Muscle layer of duodenum (tissue), 2 donors: ENCODE results near the gene DEFB129.
"Not testable (repeated sequence)": the region's sequence is repeated elsewhere in the genome, so short reads cannot be mapped to it uniquely, and the experiment has no call there.

Source experiments
- H3K27ac ChIP-seq: one replicate; pipeline ENCODE4 v1.7.0; 2013; ENCODE audit warnings: mild to moderate bottlenecking, low read length
- H3K27me3 ChIP-seq: one replicate; pipeline ENCODE4 v1.7.0; 2013; ENCODE audit warnings: low read depth, mild to moderate bottlenecking, control low read depth, low read length
- H3K36me3 ChIP-seq, 2 donors: one replicate each; pipeline ENCODE4 v1.7.0; 2013; ENCODE audit warnings: low read length in 2 of 2, control low read depth in 1 of 2, mild to moderate bottlenecking in 1 of 2; ENCODE audit not compliant: insufficient read depth in 2 of 2, control insufficient read depth in 1 of 2
- H3K4me1 ChIP-seq, 2 donors: one replicate each; pipeline ENCODE4 v1.7.0; 2013; ENCODE audit warnings: low read length in 2 of 2, mild to moderate bottlenecking in 2 of 2, control low read depth in 1 of 2, moderate library complexity in 1 of 2; ENCODE audit not compliant: insufficient read depth in 2 of 2, control insufficient read depth in 1 of 2
- H3K4me3 ChIP-seq, 2 donors: one replicate each; pipeline ENCODE4 v1.7.0; 2013; ENCODE audit warnings: low read length in 2 of 2, low read depth in 1 of 2, mild to moderate bottlenecking in 1 of 2
- H3K9me3 ChIP-seq, 2 donors: one replicate each; pipeline ENCODE4 v1.7.0; 2013; ENCODE audit warnings: low read length in 2 of 2, control low read depth in 1 of 2, mild to moderate bottlenecking in 1 of 2; ENCODE audit not compliant: control insufficient read depth in 1 of 2
- donor health status: healthy.

The DEFB129 gene

GRCh38 chr20:253447-253846 lies 26.4 kb downstream of the DEFB129 start:
- not testable (repeated sequence) for H3K4me1 ChIP-seq, H3K4me3 ChIP-seq, H3K27ac ChIP-seq, H3K27me3 ChIP-seq, H3K36me3 ChIP-seq, H3K9me3 ChIP-seq

- H3K9me3 ChIP-seq, result no peaks in the 10 kb centered on the region
- no peaks in the 10 kb centered on the region for H3K4me1 ChIP-seq
- no peak within 1 kb of the TSS for H3K27ac ChIP-seq
- H3K36me3 ChIP-seq, result no peaks in the 10 kb centered on the region
- no peak within 1 kb of the TSS for H3K4me3 ChIP-seq
- no peaks in the 10 kb centered on the region for H3K27me3 ChIP-seq
These were observed 30.4 kb downstream of the DEFB129 start, which contains the start of gene DEFB132 for GRCh38 chr20:257419-257818. Gene DEFB132, plus strand, starts transcription at chr20:257724. Its CDS starts 55 bp downstream, at chr20:257779.

- Histone ChIP-seq H3K9me3 (no peaks in the 10 kb centered on the region), H3K27me3 (no peaks in the 10 kb centered on the region), H3K4me1 (no peaks in the 10 kb centered on the region), H3K36me3 (no peaks in the 10 kb centered on the region), H3K4me3 (no peak overlapping the region), H3K27ac (no peak overlapping the region)
These were observed 31.3 kb downstream of the DEFB129 start for GRCh38 chr20:258269-258858.

- H3K4me3 ChIP-seq, result no peak overlapping the region
- no peak overlapping the region for H3K27ac ChIP-seq
- H3K36me3 ChIP-seq, result no peaks in the 10 kb centered on the region
- no peaks in the 10 kb centered on the region for H3K9me3 ChIP-seq
- no peaks in the 10 kb centered on the region for H3K27me3 ChIP-seq
- H3K4me1 ChIP-seq, result no peaks in the 10 kb centered on the region
These were observed 31.9 kb downstream of the DEFB129 start for GRCh38 chr20:258963-259362.

- H3K9me3 ChIP-seq, result no peaks in the 10 kb centered on the region
- no peak overlapping the region for H3K4me3 ChIP-seq
- no peaks in the 10 kb centered on the region for H3K27me3 ChIP-seq
- no peaks in the 10 kb centered on the region for H3K36me3 ChIP-seq
- H3K4me1 ChIP-seq, result no peaks in the 10 kb centered on the region
- H3K27ac ChIP-seq, result no peak overlapping the region
These were observed 32.9 kb downstream of the DEFB129 start for GRCh38 chr20:259981-260380.

- no peaks in the 10 kb centered on the region for H3K27me3 ChIP-seq
- H3K4me3 ChIP-seq, result no peak overlapping the region
- no peaks in the 10 kb centered on the region for H3K9me3 ChIP-seq
- peaks cover 0 to 3% of the 10 kb centered on the region in 2 donors for H3K4me1 ChIP-seq
- H3K36me3 ChIP-seq, result no peaks in the 10 kb centered on the region
- no peak overlapping the region for H3K27ac ChIP-seq
These were observed 36.6 kb downstream of the DEFB129 start for GRCh38 chr20:263701-264100.

GRCh38 chr20:266596-267562 lies 39.8 kb downstream of the DEFB129 start:
- Histone ChIP-seq H3K27me3 (no peaks in the 10 kb centered on the region), H3K36me3 (no peaks in the 10 kb centered on the region), H3K27ac (no peak overlapping the region), H3K9me3 (no peaks in the 10 kb centered on the region), H3K4me1 (peaks cover 0 to 3% of the 10 kb centered on the region in 2 donors), H3K4me3 (peak overlapping the region; percentile 53 to 73)

- no peaks in the 10 kb centered on the region for H3K27me3 ChIP-seq
- no peak overlapping the region for H3K27ac ChIP-seq
- peaks cover 0 to 3% of the 10 kb centered on the region in 2 donors for H3K4me1 ChIP-seq
- no peaks in the 10 kb centered on the region for H3K9me3 ChIP-seq
- H3K4me3 ChIP-seq, result no peak overlapping the region
- H3K36me3 ChIP-seq, result peaks cover 0 to 1% of the 10 kb centered on the region in 2 donors
These were observed 43.5 kb downstream of the DEFB129 start for GRCh38 chr20:270517-270916.

GRCh38 chr20:271069-271468 lies 44.0 kb downstream of the DEFB129 start:
- Histone ChIP-seq H3K9me3 (no peaks in the 10 kb centered on the region), H3K4me1 (peaks cover 0 to 3% of the 10 kb centered on the region in 2 donors), H3K27me3 (no peaks in the 10 kb centered on the region), H3K4me3 (no peak overlapping the region), H3K36me3 (peaks cover 2 to 7% of the 10 kb centered on the region in 2 donors), H3K27ac (no peak overlapping the region)

- H3K4me3 ChIP-seq, result no peak overlapping the region
- H3K27ac ChIP-seq, result no peak overlapping the region
- H3K36me3 ChIP-seq, result peaks cover 4 to 11% of the 10 kb centered on the region in 2 donors
- no peaks in the 10 kb centered on the region for H3K9me3 ChIP-seq
- no peaks in the 10 kb centered on the region for H3K27me3 ChIP-seq
- peaks cover 0 to 3% of the 10 kb centered on the region in 2 donors for H3K4me1 ChIP-seq
These were observed 44.5 kb downstream of the DEFB129 start for GRCh38 chr20:271528-271927.

- Histone ChIP-seq H3K27ac (no peak overlapping the region), H3K9me3 (no peaks in the 10 kb centered on the region), H3K4me1 (no peaks in the 10 kb centered on the region), H3K27me3 (no peaks in the 10 kb centered on the region), H3K36me3 (peaks cover 4 to 18% of the 10 kb centered on the region in 2 donors), H3K4me3 (no peak overlapping the region)
These were observed 45.7 kb downstream of the DEFB129 start for GRCh38 chr20:272718-273117.
